IMR-90 (cell line): ENCODE measurements around the gene ARFGEF3. TPM values are rescaled to one million over a fixed set of nuclear protein-coding genes. Genes with fewer than 3 reads are reported as not detected.

Experiments
- ATAC-seq: fragments of 200-7000 bp; cut with Tn5 transposase; 2 replicates; pipeline ENCODE4 v1.9.1; 2020; ENCODE audit warnings: low read depth, mild to moderate bottlenecking, moderate library complexity
- BruUV-seq: library from RNA; stranded (reverse); fragments of 400-500 nt; replicated peaks from 2 replicates; lab custom pipeline; 2021; lab: Mats Ljungman, UMichigan
- CTCF ChIA-PET: fragments of 300-600 bp; formaldehyde crosslinking; extraction: SDS; loops from one replicate; lab custom pipeline; 2021; ENCODE audit warnings: antibody characterized with exemption; lab: Yijun Ruan, JAX
- POLR2A ChIA-PET: fragments of 300-600 bp; sonication (Branson Sonifier 250); formaldehyde crosslinking; loops from one replicate; lab custom pipeline; 2022; ENCODE audit warnings: antibody characterized with exemption; ENCODE audit not compliant: unreplicated experiment; lab: Charles Lee
- DNase-seq: peaks from one replicate; pipeline ENCODE4 v3.0.0; 2013
- H2AFZ ChIP-seq: replicated peaks from 2 replicates; pipeline ENCODE3; 2013; ENCODE audit warnings: low read length, mild to moderate bottlenecking; ENCODE audit not compliant: poor library complexity
- H2AK5ac ChIP-seq: 2 replicates; pipeline ENCODE4 v1.6.1; 2013; ENCODE audit warnings: low read depth, low read length, inconsistent platforms
- H2AK9ac ChIP-seq: replicated peaks from 2 replicates; pipeline ENCODE3; 2013; ENCODE audit warnings: mild to moderate bottlenecking, low read depth, low read length, moderate library complexity; ENCODE audit not compliant: poor library complexity
- H2BK120ac ChIP-seq: 2 replicates; pipeline ENCODE4 v1.6.1; 2013; ENCODE audit warnings: low read depth, low read length, inconsistent platforms
- H2BK15ac ChIP-seq: 3 replicates; pipeline ENCODE4 v1.6.1; 2013; ENCODE audit warnings: low read depth, low read length, inconsistent platforms
- H2BK20ac ChIP-seq: 2 replicates; pipeline ENCODE4 v1.6.1; 2013; ENCODE audit warnings: low read depth, mild to moderate bottlenecking, inconsistent platforms, low read length, moderate library complexity
- H2BK5ac ChIP-seq: 2 replicates; pipeline ENCODE4 v1.6.1; 2013; ENCODE audit warnings: mild to moderate bottlenecking, low read depth, low read length, inconsistent platforms; ENCODE audit not compliant: poor library complexity, severe bottlenecking
- H3K14ac ChIP-seq: replicated peaks from 2 replicates; pipeline ENCODE4 v1.6.1; 2013; ENCODE audit warnings: low read depth, low read length, inconsistent platforms
- H3K18ac ChIP-seq: 2 replicates; pipeline ENCODE4 v1.6.1; 2013; ENCODE audit warnings: low read depth, low read length, control low read depth
- H3K23ac ChIP-seq: 2 replicates; pipeline ENCODE4 v1.6.1; 2013; ENCODE audit warnings: low read depth, low read length, inconsistent platforms
- H3K27ac ChIP-seq: 2 replicates; pipeline ENCODE4 v1.5.1; 2013; ENCODE audit warnings: mild to moderate bottlenecking, control low read depth, low read length; ENCODE audit not compliant: insufficient read depth
- H3K27me3 ChIP-seq: 2 replicates; pipeline ENCODE4 v1.6.1; 2013; ENCODE audit warnings: low read length; ENCODE audit not compliant: control insufficient read depth, insufficient read depth
- H3K36me3 ChIP-seq: 2 replicates; pipeline ENCODE4 v1.6.1; 2013; ENCODE audit warnings: low read length, mixed read lengths; ENCODE audit not compliant: control insufficient read depth, insufficient read depth
- H3K4ac ChIP-seq: 2 replicates; pipeline ENCODE4 v1.6.1; 2013; ENCODE audit warnings: low read depth, low read length, inconsistent platforms
- H3K4me1 ChIP-seq: 2 replicates; pipeline ENCODE4 v1.6.1; 2013; ENCODE audit warnings: low read length, mixed read lengths; ENCODE audit not compliant: control insufficient read depth, insufficient read depth
- H3K4me2 ChIP-seq: 2 replicates; pipeline ENCODE4 v1.6.1; 2013; ENCODE audit warnings: low read depth, mild to moderate bottlenecking, control low read depth, low read length, moderate library complexity
- H3K4me3 ChIP-seq: 2 replicates; pipeline ENCODE4 v1.5.1; 2013; ENCODE audit warnings: low read depth, mild to moderate bottlenecking, control low read depth, low read length, moderate library complexity; ENCODE audit not compliant: insufficient read depth
- H3K56ac ChIP-seq: 2 replicates; pipeline ENCODE4 v1.6.1; 2013; ENCODE audit warnings: low read length, inconsistent platforms; ENCODE audit not compliant: insufficient read depth; ENCODE audit errors: extremely low read depth
- H3K79me1 ChIP-seq, 2 experiments: 2 replicates each; pipeline ENCODE4 v1.6.1; 2013; ENCODE audit warnings: low read length in 2 of 2, inconsistent platforms in 1 of 2, low read depth in 1 of 2
- H3K9ac ChIP-seq: 2 replicates; pipeline ENCODE4 v1.6.1; 2013; ENCODE audit warnings: low read depth, low read length, control low read depth
- H3K9me1 ChIP-seq: 2 replicates; pipeline ENCODE4 v1.6.1; 2013; ENCODE audit warnings: low read length, inconsistent platforms; ENCODE audit not compliant: insufficient read depth
- H3K9me3 ChIP-seq: 2 replicates; pipeline ENCODE4 v1.6.1; 2013; ENCODE audit warnings: low read length; ENCODE audit not compliant: control insufficient read depth, insufficient read depth
- H4K20me1 ChIP-seq: 2 replicates; pipeline ENCODE4 v1.6.1; 2013; ENCODE audit warnings: low read length, inconsistent platforms; ENCODE audit not compliant: insufficient read depth
- H4K5ac ChIP-seq: 2 replicates; pipeline ENCODE4 v1.6.1; 2013; ENCODE audit warnings: mild to moderate bottlenecking, low read depth, low read length, control low read depth
- H4K8ac ChIP-seq, 2 experiments: 2 replicates each; pipeline ENCODE4 v1.6.1; 2013; ENCODE audit warnings: low read depth in 2 of 2, low read length in 2 of 2, control low read depth in 1 of 2, inconsistent platforms in 1 of 2
- H4K91ac ChIP-seq: 2 replicates; pipeline ENCODE4 v1.6.1; 2013; ENCODE audit warnings: low read depth, low read length, inconsistent platforms; ENCODE audit not compliant: insufficient read depth
- BHLHE40 ChIP-seq: fragments of 150-350 bp; IDR thresholded peaks from 2 replicates; pipeline ENCODE4 v1.6.1; 2016; ENCODE audit warnings: mild to moderate bottlenecking, low read depth, low read length
- CTCF ChIP-seq: conservative IDR thresholded peaks from 2 replicates; pipeline ENCODE4 v1.5.1; 2012; ENCODE audit warnings: mild to moderate bottlenecking, low read depth, low read length, improper control_type of control experiment
- MAZ ChIP-seq: IDR thresholded peaks from 2 replicates; pipeline ENCODE4 v1.6.1; 2012; ENCODE audit warnings: low read depth, mild to moderate bottlenecking, low read length, improper control_type of control experiment, moderate library complexity, borderline replicate concordance
- NFE2L2 ChIP-seq: fragments of 150-350 bp; IDR thresholded peaks from 2 replicates; pipeline ENCODE4 v1.6.1; 2016; ENCODE audit warnings: low read depth, mild to moderate bottlenecking, low read length
- POLR2A ChIP-seq: IDR thresholded peaks from 2 replicates; pipeline ENCODE4 v1.6.1; 2012; ENCODE audit warnings: mild to moderate bottlenecking, low read depth, low read length
- RAD21 ChIP-seq: IDR thresholded peaks from 2 replicates; pipeline ENCODE4 v1.6.1; 2012; ENCODE audit warnings: low read length, improper control_type of control experiment
- RCOR1 ChIP-seq: IDR thresholded peaks from 2 replicates; pipeline ENCODE4 v1.6.1; 2012; ENCODE audit warnings: mild to moderate bottlenecking, low read length, improper control_type of control experiment; ENCODE audit not compliant: insufficient replicate concordance
- SMC3 ChIP-seq: fragments of 150-350 bp; IDR thresholded peaks from 2 replicates; pipeline ENCODE4 v1.6.1; 2016; ENCODE audit warnings: low read depth, mild to moderate bottlenecking, antibody characterized with exemption, low read length, moderate library complexity
- USF2 ChIP-seq: fragments of 150-350 bp; IDR thresholded peaks from 2 replicates; pipeline ENCODE4 v1.6.1; 2017; ENCODE audit warnings: mild to moderate bottlenecking, antibody characterized with exemption, low read length, low read depth
- dilution Hi-C: fragments of 300-500 bp; cut with HindIII; formaldehyde crosslinking; loops from one replicate; pipeline ENCODE4 v1.14.3; 2018; ENCODE audit warnings: low sequenced_read_pairs; ENCODE audit not compliant: unreplicated experiment
- in situ Hi-C: fragments of 300-500 bp; cut with MboI; formaldehyde crosslinking; loops from 3 replicates; pipeline ENCODE4 v1.14.3; 2019; ENCODE audit warnings: low sequenced_read_pairs, inconsistent platforms, mixed read lengths
- intact Hi-C: fragments of 100-400 bp; cut with micrococcal nuclease; formaldehyde crosslinking; loops from 2 replicates; pipeline ENCODE4 v1.10.0; 2022
- polyA plus RNA-seq, 3 experiments: library from polyadenylated mRNA; depleted of rRNA; stranded (reverse); fragments of >200 nt; gene quantifications; 2 replicates each; pipeline ENCODE4 v1.2.3, GENCODE V29; 2012; ENCODE audit warnings: low replicate concordance in 1 of 3
- total RNA-seq: library from RNA; depleted of rRNA; stranded (reverse); fragments of >200 nt; gene quantifications from 2 replicates; pipeline ENCODE4 v1.2.3, GENCODE V29; 2012

The ARFGEF3 gene
- total and polyA plus RNA-seq, 2 of the 4 experiments (the other 2 are of a cell fraction), result under 0.01 to 0.02 TPM

- no peak overlapping the region for H4K8ac ChIP-seq
- H3K36me3 ChIP-seq, result no peaks in the 10 kb centered on the region
- no peaks in the 10 kb centered on the region for H3K4me1 ChIP-seq
- no peaks in the 10 kb centered on the region for H4K20me1 ChIP-seq
- no peak overlapping the region for H3K14ac ChIP-seq
- no peak overlapping the region for H4K91ac ChIP-seq
- no peak overlapping the region for H3K4me2 ChIP-seq
- no peak for TF ChIP-seq BHLHE40
- TF ChIP-seq RAD21, result no peak
- no peak for TF ChIP-seq POLR2A
- no peak for TF ChIP-seq RCOR1
- TF ChIP-seq MAZ, result no peak
- TF ChIP-seq CTCF, result no peak
- TF ChIP-seq NFE2L2, result no peak
- no peak for TF ChIP-seq USF2
- TF ChIP-seq SMC3, result no peak
- H2BK15ac ChIP-seq, result no peak overlapping the region
- no peak overlapping the region for H4K5ac ChIP-seq
- no peak overlapping the region for H2AFZ ChIP-seq
- CTCF ChIA-PET, result no interaction called here
- POLR2A ChIA-PET, result no interaction called here
- H2AK5ac ChIP-seq, result no peak overlapping the region
- no peaks in the 10 kb centered on the region for H3K9me1 ChIP-seq
- no peak overlapping the region for H2BK5ac ChIP-seq
- DNase-seq (no peak), ATAC-seq (no peak)
- no peak overlapping the region for H2AK9ac ChIP-seq
- no peak overlapping the region for H3K4me3 ChIP-seq
- dilution Hi-C loops (no loop called here), in situ Hi-C loops (no loop called here), intact Hi-C loops (no loop called here)
- H3K9me3 ChIP-seq, result no peaks in the 10 kb centered on the region
- no peaks in the 10 kb centered on the region for H3K79me1 ChIP-seq
- no peak overlapping the region for H3K27ac ChIP-seq
- no peak overlapping the region for H3K56ac ChIP-seq
- H3K18ac ChIP-seq, result no peak overlapping the region
- peaks cover 3% of the 10 kb centered on the region; the same call in 1 of the 2 replicates for H3K27me3 ChIP-seq
- BruUV-seq, result no TSS peak
- no peak overlapping the region for H3K4ac ChIP-seq
- no peak overlapping the region for H2BK20ac ChIP-seq
- no peak overlapping the region for H3K23ac ChIP-seq
- H2BK120ac ChIP-seq, result no peak overlapping the region
- H3K9ac ChIP-seq, result no peak overlapping the region
Observed at GRCh38 chr6:138206862-138207261, 45.1 kb downstream of the ARFGEF3 start.
